DND-41 (cell line): ENCODE measurements around the gene SLC29A2.

Experiments
- ATAC-seq: fragments of 200-7000 bp; cut with Tn5 transposase; 3 replicates; pipeline ENCODE4 v1.9.1; 2021; ENCODE audit warnings: low read depth; ENCODE audit not compliant: insufficient read depth
- DNase-seq: peaks from one replicate; pipeline ENCODE4 v3.0.0-alpha.2; 2020
- H2AFZ ChIP-seq: 2 replicates; pipeline ENCODE4 v1.6.0; 2012; ENCODE audit warnings: low read depth, low read length
- H3K27ac ChIP-seq: 2 replicates; pipeline ENCODE4 v1.5.1; 2012; ENCODE audit warnings: low read length, inconsistent platforms
- H3K27me3 ChIP-seq: fragments of 200-600 bp; sonication (generic); 2 replicates; pipeline ENCODE4 v1.6.0; 2012; ENCODE audit warnings: low read length, mild to moderate bottlenecking, inconsistent platforms; ENCODE audit not compliant: insufficient read depth, poor library complexity
- H3K36me3 ChIP-seq: 2 replicates; pipeline ENCODE4 v1.5.1; 2012; ENCODE audit warnings: low read length, inconsistent platforms; ENCODE audit not compliant: insufficient read depth
- H3K4me1 ChIP-seq: 2 replicates; pipeline ENCODE4 v1.5.1; 2012; ENCODE audit warnings: mild to moderate bottlenecking, low read length; ENCODE audit not compliant: insufficient read depth
- H3K4me2 ChIP-seq: 2 replicates; pipeline ENCODE4 v1.6.0; 2012; ENCODE audit warnings: mild to moderate bottlenecking, moderate library complexity, low read length, inconsistent platforms; ENCODE audit not compliant: insufficient read depth
- H3K4me3 ChIP-seq, 2 experiments: fragments of 200-600 bp in 1 of 2; shearing (Covaris generic) in 1 of 2; 2 replicates each; pipeline ENCODE4 v1.5.1; 2012 to 2016; ENCODE audit warnings: inconsistent platforms in 2 of 2, low read length in 2 of 2, mild to moderate bottlenecking in 2 of 2, low read depth in 1 of 2, moderate library complexity in 1 of 2
- H3K79me2 ChIP-seq: 2 replicates; pipeline ENCODE4 v1.6.0; 2012; ENCODE audit warnings: low read length, inconsistent platforms; ENCODE audit not compliant: insufficient read depth
- H3K9ac ChIP-seq: 2 replicates; pipeline ENCODE4 v1.6.0; 2012; ENCODE audit warnings: low read depth, mild to moderate bottlenecking, inconsistent platforms, low read length, moderate library complexity
- H3K9me3 ChIP-seq: 2 replicates; pipeline ENCODE4 v1.5.1; 2012; ENCODE audit warnings: low read length, moderate library complexity, mild to moderate bottlenecking, inconsistent platforms; ENCODE audit not compliant: insufficient read depth, severe bottlenecking
- H4K20me1 ChIP-seq: 2 replicates; pipeline ENCODE4 v1.6.0; 2012; ENCODE audit warnings: low read length; ENCODE audit not compliant: insufficient read depth
- EZH2 ChIP-seq: IDR thresholded peaks from 3 replicates; pipeline ENCODE4 v1.6.1; 2012; ENCODE audit warnings: borderline replicate concordance, low read depth, mild to moderate bottlenecking, moderate library complexity, low read length, inconsistent platforms; ENCODE audit not compliant: severe bottlenecking
- TF ChIP-seq, protein P1 (sequence below): IDR thresholded peaks from 2 replicates; pipeline ENCODE4 v1.5.1; 2012; ENCODE audit warnings: borderline replicate concordance, low read length, moderate library complexity, mild to moderate bottlenecking; ENCODE audit not compliant: poor library complexity, severe bottlenecking; ENCODE audit errors: extremely low read depth

The SLC29A2 gene

DNA sequence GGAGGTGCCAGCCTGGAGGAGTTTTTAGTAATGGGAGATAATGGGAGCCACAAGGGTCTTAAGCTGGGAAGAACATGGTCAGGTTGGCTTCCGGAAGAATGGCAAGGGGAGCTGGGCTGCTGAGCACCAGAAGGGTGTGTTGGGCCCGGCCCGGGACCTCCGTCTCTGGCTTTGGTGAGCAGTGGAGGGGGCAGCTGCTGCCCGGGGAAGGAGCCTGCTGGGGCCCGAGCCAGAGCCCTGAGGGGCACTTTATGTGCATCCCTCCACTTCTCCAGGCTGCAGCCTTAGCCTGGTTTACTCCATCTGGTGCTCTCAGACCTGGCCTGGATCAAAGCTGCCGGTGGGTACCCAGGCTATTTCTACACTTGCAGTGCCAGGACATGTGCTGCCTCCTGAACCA is 40.5 kb upstream of the SLC29A2 start:
- H3K79me2 ChIP-seq: no peaks in the 10 kb centered on the region
- H3K36me3 ChIP-seq: no peaks in the 10 kb centered on the region
- peaks cover 16% of the 10 kb centered on the region for H4K20me1 ChIP-seq
- H3K27me3 ChIP-seq: peaks cover 4% of the 10 kb centered on the region
- no peak overlapping the region for H3K4me3 ChIP-seq
- ATAC-seq: no peak
- H3K9ac ChIP-seq: no peak overlapping the region
- H3K4me2 ChIP-seq: no peak overlapping the region
- peaks cover 12% of the 10 kb centered on the region for H3K4me1 ChIP-seq
- no peak for DNase-seq
- no peak overlapping the region for H2AFZ ChIP-seq
- H3K27ac ChIP-seq: no peak overlapping the region
- H3K9me3 ChIP-seq: no peaks in the 10 kb centered on the region
- no peak for TF ChIP-seq EZH2
- TF ChIP-seq, protein P1, sequence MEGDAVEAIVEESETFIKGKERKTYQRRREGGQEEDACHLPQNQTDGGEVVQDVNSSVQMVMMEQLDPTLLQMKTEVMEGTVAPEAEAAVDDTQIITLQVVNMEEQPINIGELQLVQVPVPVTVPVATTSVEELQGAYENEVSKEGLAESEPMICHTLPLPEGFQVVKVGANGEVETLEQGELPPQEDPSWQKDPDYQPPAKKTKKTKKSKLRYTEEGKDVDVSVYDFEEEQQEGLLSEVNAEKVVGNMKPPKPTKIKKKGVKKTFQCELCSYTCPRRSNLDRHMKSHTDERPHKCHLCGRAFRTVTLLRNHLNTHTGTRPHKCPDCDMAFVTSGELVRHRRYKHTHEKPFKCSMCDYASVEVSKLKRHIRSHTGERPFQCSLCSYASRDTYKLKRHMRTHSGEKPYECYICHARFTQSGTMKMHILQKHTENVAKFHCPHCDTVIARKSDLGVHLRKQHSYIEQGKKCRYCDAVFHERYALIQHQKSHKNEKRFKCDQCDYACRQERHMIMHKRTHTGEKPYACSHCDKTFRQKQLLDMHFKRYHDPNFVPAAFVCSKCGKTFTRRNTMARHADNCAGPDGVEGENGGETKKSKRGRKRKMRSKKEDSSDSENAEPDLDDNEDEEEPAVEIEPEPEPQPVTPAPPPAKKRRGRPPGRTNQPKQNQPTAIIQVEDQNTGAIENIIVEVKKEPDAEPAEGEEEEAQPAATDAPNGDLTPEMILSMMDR: no peak

DNA sequence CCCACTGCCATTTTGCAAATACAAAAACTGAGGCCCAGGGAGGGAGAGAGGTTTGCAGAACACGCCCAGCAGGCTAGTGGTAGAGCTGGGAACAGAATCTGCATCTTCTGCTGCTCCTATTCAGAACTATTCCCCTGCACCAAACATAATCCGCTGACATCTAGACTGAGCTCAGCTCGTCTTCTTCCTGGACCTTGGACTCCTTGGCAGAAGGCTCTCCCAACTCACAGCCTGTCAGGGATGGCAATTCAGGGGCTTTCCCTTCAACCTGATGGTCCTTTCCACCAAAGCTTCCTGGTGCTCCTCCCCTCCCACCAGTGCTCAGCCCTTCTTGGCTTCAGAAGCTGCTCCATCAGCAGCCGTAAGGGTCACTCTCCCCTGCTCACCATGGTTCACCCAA is 39.8 kb upstream of the SLC29A2 start:
- H3K27me3 ChIP-seq: peaks cover 4% of the 10 kb centered on the region
- peaks cover 16% of the 10 kb centered on the region for H4K20me1 ChIP-seq
- TF ChIP-seq, protein P1: no peak
- no peak for TF ChIP-seq EZH2

DNA sequence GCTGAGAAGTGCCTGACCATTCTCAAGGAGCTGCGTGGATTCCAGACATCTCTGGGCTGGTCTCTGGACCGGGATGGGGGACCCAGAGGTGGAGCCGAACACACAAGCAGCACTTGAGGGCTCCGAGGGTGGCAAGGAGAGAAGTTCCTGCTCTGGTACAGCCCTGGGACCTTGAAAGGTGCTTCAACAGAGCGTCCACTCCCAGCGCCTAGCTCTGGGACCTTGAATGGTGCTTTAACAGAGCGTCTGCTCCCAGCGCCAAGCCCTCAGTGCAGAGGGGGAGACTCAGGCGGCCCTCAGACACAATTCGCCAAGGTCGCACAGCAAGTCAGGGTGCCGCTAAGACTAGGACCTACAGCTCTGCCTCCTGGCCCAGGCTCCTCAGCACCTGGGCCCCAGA is 38.6 kb upstream of the SLC29A2 start:
- Histone ChIP-seq H3K4me1 (peaks cover 12% of the 10 kb centered on the region), H4K20me1 (peaks cover 18% of the 10 kb centered on the region), H3K4me2 (peak overlapping the region; percentile 91; the same call in 1 of the 2 replicates), H3K79me2 (no peaks in the 10 kb centered on the region), H3K36me3 (no peaks in the 10 kb centered on the region), H3K4me3 (no peak overlapping the region), H3K27ac (no peak overlapping the region), H3K9ac (no peak overlapping the region), H3K9me3 (no peaks in the 10 kb centered on the region), H3K27me3 (peaks cover 4% of the 10 kb centered on the region), H2AFZ (no peak overlapping the region)
- DNase-seq: no peak
- TF ChIP-seq, protein P1: no peak
- no peak for TF ChIP-seq EZH2
- ATAC-seq: no peak

More for the DNA sequence above, 39.8 kb upstream of the SLC29A2 start:
- ATAC-seq (no peak), DNase-seq (no peak)
- no peaks in the 10 kb centered on the region for H3K36me3 ChIP-seq
- H2AFZ ChIP-seq: no peak overlapping the region
- no peak overlapping the region for H3K27ac ChIP-seq
- no peaks in the 10 kb centered on the region for H3K79me2 ChIP-seq
- no peak overlapping the region for H3K4me3 ChIP-seq
- H3K4me1 ChIP-seq: peaks cover 12% of the 10 kb centered on the region
- H3K9me3 ChIP-seq: no peaks in the 10 kb centered on the region
- no peak overlapping the region for H3K4me2 ChIP-seq
- no peak overlapping the region for H3K9ac ChIP-seq

DNA sequence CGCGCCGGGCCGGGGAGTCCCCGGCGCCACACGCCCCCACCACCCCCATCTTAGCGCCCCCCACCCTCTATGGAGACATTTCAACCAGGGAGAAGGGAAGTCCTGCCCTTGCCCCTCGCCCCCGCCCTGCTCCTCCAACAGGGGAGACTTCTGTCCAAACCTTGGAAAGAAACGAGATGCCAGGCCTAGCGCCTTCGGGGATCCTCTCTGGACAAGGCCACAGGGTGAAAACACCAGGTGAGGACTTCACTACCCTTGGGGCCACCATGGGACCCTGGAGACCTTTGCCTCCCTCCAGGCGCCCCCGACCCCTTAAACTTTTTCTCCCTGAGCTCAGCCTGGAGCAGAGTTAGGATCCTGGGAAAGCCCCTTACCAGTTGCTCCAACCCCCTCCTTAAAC is 37.7 kb upstream of the SLC29A2 start:
- Histone ChIP-seq H3K27ac (no peak overlapping the region), H3K79me2 (no peaks in the 10 kb centered on the region), H3K9ac (peak overlapping the region; percentile 41), H3K9me3 (no peaks in the 10 kb centered on the region), H3K27me3 (peaks cover 4% of the 10 kb centered on the region), H2AFZ (no peak overlapping the region), H3K4me3 (peak overlapping the region in 1 of 2 experiments; percentile 57; a peak in 3 of 4 replicates), H3K36me3 (no peaks in the 10 kb centered on the region), H3K4me1 (peaks cover 12% of the 10 kb centered on the region), H3K4me2 (peak overlapping the region; percentile 91), H4K20me1 (peaks cover 15% of the 10 kb centered on the region)
- ATAC-seq (no peak), DNase-seq (no peak)
- TF ChIP-seq, protein P1: no peak
- TF ChIP-seq EZH2: no peak
